Pancreas (tissue), 10 donors: ENCODE results near the gene BCL2. TPM values are rescaled to one million over a fixed set of nuclear protein-coding genes. Genes with fewer than 3 reads are reported as not detected.

Experiments used
- ATAC-seq, 4 donors: fragments of 200-7000 bp; cut with Tn5 transposase; one replicate each; pipeline versions ENCODE4 v1.8.0 to v1.9.1; 2020; ENCODE audit warnings: mild to moderate bottlenecking in 4 of 4, moderate library complexity in 4 of 4
- DNase-seq, 6 donors: peaks; one replicate each; pipeline ENCODE4 v3.0.0-alpha.2; 2020
- FAIRE-seq: peaks from 2 replicates; lab custom pipeline; 2012; peaks lifted over from hg19 to GRCh38; lab: Jason Lieb, UNC
- H3K27ac ChIP-seq, 4 donors: fragments of 200-600 bp; sonication (generic); 1 replicate in 3 of 4; 2 replicates in 1 of 4; pipeline versions ENCODE4 v1.5.0 to v1.8.0; 2020
- H3K27me3 ChIP-seq, 4 donors: fragments of 200-600 bp; one replicate each; pipeline ENCODE4 v1.8.0; 2021
- H3K36me3 ChIP-seq, 3 donors: fragments of 200-600 bp; sonication (generic) in 1 of 3; one replicate each; pipeline versions ENCODE4 v1.5.0 to v1.8.0; 2020 to 2021
- H3K4me1 ChIP-seq, 3 donors: fragments of 200-600 bp; one replicate each; pipeline ENCODE4 v1.8.0; 2021
- H3K4me3 ChIP-seq, 4 donors: fragments of 200-600 bp; sonication (generic) in 2 of 4; one replicate each; pipeline versions ENCODE4 v1.5.0 to v1.8.0; 2020 to 2021
- H3K9me3 ChIP-seq, 4 donors: fragments of 200-600 bp; one replicate each; pipeline ENCODE4 v1.8.0; 2021
- CTCF ChIP-seq, 4 donors: fragments of 200-600 bp; sonication (generic) in 3 of 4; IDR thresholded peaks; one replicate each; pipeline versions ENCODE4 v1.5.0 to v1.8.0; 2021; ENCODE audit warnings: antibody characterized with exemption in 4 of 4
- WGBS, 2 donors: extraction: QIAGEN DNeasy Blood & Tissue Kit; methylation state at CpG; one replicate each; pipeline ENCODE4 v1.1.7; 2013; 5-methylcytosine and 5-hydroxymethylcytosine counted together
- intact Hi-C, 3 donors: fragments of 100-400 bp; cut with DNase I; formaldehyde crosslinking; loops; one replicate each; pipeline versions ENCODE4 v1.11.1 to v1.14.2; 2022
- polyA plus RNA-seq, 2 donors: library from polyadenylated mRNA; stranded (reverse); fragments of 200-250 nt; gene quantifications; one replicate each; pipeline ENCODE4 v1.2.3, GENCODE V29; 2013
- total RNA-seq, 6 donors: library from RNA; stranded (reverse); fragmentation: NEBNext Ultra II Directional in 4 of 6; extraction: Animal tissue kit (Norgen Biotek cat#: 25700) in 4 of 6; gene quantifications; one replicate each; pipeline versions ENCODE4 v1.2.1 to v1.2.4, GENCODE V29; 2021 to 2023
- donor health status: healthy with polysubstance abuse.
- donor health status: DM: no; HTN: no; CAD: no; lungs with moderate emphysema.
- donor health status: DM: no; HTN: no; CAD: no.
- donor health status: control.
- donor health status: control.
- donor health status: Bipolar disorder and iron deficiency.
- donor health status: DM: yes; HTN: yes; CAD: no.
- donor health status: DM: no; HTN: no; CAD: no.
- donor health status: DM: no; HTN: no; CAD: no.
- donor health status: DM: yes; HTN: yes; CAD: no.

BCL2 gene
- total and polyA plus RNA-seq, 8 donors, result 1.9 to 9.0 (median 4.2) TPM

- Histone ChIP-seq H3K9me3 (no peaks in the 10 kb centered on the region), H3K4me1 (peaks cover 0 to 7% (median 0%) of the 10 kb centered on the region in 3 donors), H3K27me3 (no peaks in the 10 kb centered on the region), H3K4me3 (no peak overlapping the region), H3K36me3 (no peaks in the 10 kb centered on the region), H3K27ac (no peak overlapping the region)
- ATAC-seq, result no peak
- 71% methylated on average over 18 of the region's 18 CpGs for WGBS, 2 donors
- no peak for TF ChIP-seq CTCF (IDR thresholded peaks at IDR 0.05)
- intact Hi-C loops, result no loop called here
- no peak for DNase-seq
- FAIRE-seq, result no peak
Measured at GRCh38 chr18:63145851-63146555, 173.6 kb downstream of the BCL2 start.

GRCh38 chr18:63145166-63145850, 174.3 kb downstream of the BCL2 start:
- H3K27me3 ChIP-seq, result no peaks in the 10 kb centered on the region
- DNase-seq (no peak), ATAC-seq (no peak), FAIRE-seq (no peak)
- no peak for TF ChIP-seq CTCF (IDR thresholded peaks at IDR 0.05)
- no peak overlapping the region for H3K27ac ChIP-seq
- H3K36me3 ChIP-seq, result no peaks in the 10 kb centered on the region
- 75 to 78% methylated on average over 8 of the region's 8 CpGs for WGBS, 2 donors
- H3K4me3 ChIP-seq, result no peak overlapping the region
- peaks cover 0 to 7% (median 0%) of the 10 kb centered on the region in 3 donors for H3K4me1 ChIP-seq
- H3K9me3 ChIP-seq, result no peaks in the 10 kb centered on the region
- intact Hi-C loops, result no loop called here

- no peak for DNase-seq
- intact Hi-C loops, result no loop called here
- 82 to 89% methylated on average over 10 of the region's 10 CpGs for WGBS, 2 donors
- Histone ChIP-seq H3K27me3 (no peaks in the 10 kb centered on the region), H3K27ac (no peak overlapping the region), H3K4me3 (no peak overlapping the region), H3K36me3 (no peaks in the 10 kb centered on the region), H3K4me1 (peaks cover 0 to 7% (median 0%) of the 10 kb centered on the region in 3 donors), H3K9me3 (no peaks in the 10 kb centered on the region)
- no peak for ATAC-seq
- no peak for FAIRE-seq
- TF ChIP-seq CTCF (IDR thresholded peaks at IDR 0.05), result no peak
Measured at GRCh38 chr18:63144748-63145147, 174.8 kb downstream of the BCL2 start.

- no peaks in the 10 kb centered on the region for H3K4me1 ChIP-seq
- no peak overlapping the region for H3K4me3 ChIP-seq
- H3K9me3 ChIP-seq, result no peaks in the 10 kb centered on the region
- H3K27ac ChIP-seq, result no peak overlapping the region
- ATAC-seq (no peak), FAIRE-seq (no peak), DNase-seq (no peak)
- TF ChIP-seq CTCF (IDR thresholded peaks at IDR 0.05), result no peak
- H3K36me3 ChIP-seq, result no peaks in the 10 kb centered on the region
- intact Hi-C loops, result no loop called here
- WGBS, 2 donors, result 65 to 68% methylated on average over 11 of the region's 11 CpGs
- no peaks in the 10 kb centered on the region for H3K27me3 ChIP-seq
Measured at GRCh38 chr18:63143330-63143771, 176.2 kb downstream of the BCL2 start.
